UCSD-AML1 (cell line): ENCODE results near the gene WWC1.
"Not testable (repeated sequence)": the region's sequence is repeated elsewhere in the genome, so short reads cannot be mapped to it uniquely, and the experiment has no call there.

Source experiments
- DNase-seq: peaks from one replicate; lab custom pipeline; 2025; ENCODE audit not compliant: unreplicated experiment; lab: John Stamatoyannopoulos, UW

The WWC1 gene

GRCh38 chr5:168285696-168286095 lies 5.7 kb upstream of the WWC1 start:
- no peak for DNase-seq

DNA sequence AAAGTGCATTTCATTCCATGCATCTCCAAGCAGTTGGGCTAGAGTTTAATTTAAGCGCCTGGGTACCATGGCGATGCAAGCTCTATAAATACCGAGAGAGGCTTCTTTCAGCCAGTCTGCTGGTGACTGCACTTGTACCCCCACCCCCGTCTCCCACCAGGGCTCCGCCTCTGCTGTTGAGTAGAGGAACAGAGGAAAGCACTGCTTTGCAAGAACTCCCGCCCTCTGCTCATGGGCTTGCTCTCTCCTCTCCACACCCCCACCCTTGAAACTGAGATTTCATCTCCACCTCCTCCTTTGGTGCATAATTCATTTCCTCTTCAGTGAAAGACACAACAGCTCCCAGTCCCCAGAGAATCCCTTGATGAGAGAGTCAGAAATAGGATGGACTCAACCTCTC lies 5.1 kb upstream of the WWC1 start:
- no peak for DNase-seq

DNA sequence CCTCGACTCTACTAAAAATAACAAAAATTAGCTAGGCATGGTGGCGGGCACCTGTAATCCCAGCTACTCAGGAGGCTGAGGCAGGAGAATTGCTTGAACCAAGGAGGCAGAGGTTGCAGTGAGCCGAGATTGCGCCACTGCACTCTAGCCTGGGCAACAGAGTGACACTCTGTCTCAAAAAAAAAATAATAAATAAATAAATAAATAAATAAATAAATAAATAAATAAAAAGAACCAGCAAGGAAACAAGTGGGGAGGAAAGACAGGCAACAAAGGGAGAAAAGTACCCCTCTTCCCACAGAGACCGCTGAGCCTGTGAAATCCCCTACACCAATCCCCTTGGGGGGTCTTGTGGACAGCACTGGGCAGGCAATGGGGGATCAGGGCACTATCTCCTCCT lies 4.6 kb upstream of the WWC1 start:
- DNase-seq: not testable (repeated sequence)

DNA sequence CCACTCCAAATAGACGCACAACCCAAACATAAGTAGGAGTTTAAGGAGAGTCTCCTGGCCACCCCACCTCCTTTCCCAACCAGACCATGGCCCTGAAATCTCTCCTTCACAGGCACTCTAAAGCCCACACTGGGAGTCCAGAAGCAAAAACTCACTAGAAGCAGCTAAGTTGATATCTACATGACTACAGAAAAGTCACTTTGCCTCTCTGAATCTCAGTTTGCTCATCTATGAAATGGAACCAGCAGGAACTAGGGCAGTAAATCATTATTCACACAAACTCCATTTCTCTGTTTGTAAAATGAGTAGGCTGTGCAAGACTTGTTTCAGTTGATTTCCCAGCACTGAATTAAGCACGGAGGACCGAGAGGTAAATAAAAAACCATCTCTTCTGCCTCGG lies 4.1 kb upstream of the WWC1 start:
- DNase-seq: no peak

- DNase-seq: no peak
Observed at GRCh38 chr5:168288349-168289245, 2.8 kb upstream of the WWC1 start.

- DNase-seq: no peak
Observed at GRCh38 chr5:168290902-168291341, 523 bp upstream of the WWC1 start.

GRCh38 chr5:168291964-168292785 lies 730 bp downstream of the WWC1 start:
- DNase-seq: no peak

- no peak for DNase-seq
Observed at GRCh38 chr5:168292786-168293696, 1.6 kb downstream of the WWC1 start.

DNA sequence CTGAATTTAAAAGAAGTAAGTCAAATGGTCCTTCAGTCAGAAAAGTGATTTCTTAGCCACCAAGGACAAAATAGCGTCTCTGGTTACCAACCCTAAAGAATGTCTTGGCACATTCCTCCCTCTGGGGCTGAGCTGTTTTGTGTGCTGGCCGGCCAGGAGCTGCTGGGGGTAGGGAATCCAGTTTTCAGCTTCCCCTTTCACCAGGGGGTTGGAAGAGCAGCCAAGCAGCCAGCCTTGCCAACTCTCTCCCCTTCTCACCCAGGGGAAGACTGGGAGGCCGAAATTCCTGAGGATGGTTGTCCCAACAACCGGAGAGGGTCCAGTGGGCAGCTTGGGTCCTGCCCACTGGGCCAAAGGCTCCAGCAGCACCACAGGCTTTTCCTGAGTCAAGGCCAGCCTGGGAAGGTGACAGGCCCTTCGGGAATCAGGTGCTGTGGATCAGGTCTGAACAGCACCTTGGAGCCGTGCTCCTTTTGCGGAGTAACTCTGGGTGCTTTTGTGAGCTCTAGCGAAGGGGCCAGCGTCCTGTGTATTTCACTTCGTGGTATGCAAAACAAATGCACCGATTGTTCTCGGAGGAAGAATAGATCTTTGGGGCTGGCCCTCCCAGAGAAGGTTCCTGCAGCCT lies 4.2 kb downstream of the WWC1 start:
- DNase-seq: no peak

DNA sequence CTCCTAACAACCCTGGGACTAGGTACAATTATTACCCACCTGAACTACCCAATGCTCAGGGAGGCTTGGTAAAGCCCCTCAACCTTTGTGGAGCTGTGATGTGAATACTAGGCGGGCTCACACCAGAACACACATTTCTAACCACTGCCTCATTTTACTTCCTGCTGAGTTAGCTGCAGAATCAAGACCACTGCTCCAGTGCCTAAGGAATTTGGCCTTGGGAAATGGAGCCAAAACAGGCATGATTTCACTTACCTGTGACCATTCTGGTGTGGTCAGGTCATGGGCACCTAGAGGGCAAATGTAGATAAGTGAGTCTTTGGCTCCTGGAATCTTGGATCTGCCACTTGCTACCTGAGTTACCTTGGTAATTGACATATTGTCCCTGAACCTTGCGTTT lies 5.2 kb downstream of the WWC1 start:
- DNase-seq: no peak

DNA sequence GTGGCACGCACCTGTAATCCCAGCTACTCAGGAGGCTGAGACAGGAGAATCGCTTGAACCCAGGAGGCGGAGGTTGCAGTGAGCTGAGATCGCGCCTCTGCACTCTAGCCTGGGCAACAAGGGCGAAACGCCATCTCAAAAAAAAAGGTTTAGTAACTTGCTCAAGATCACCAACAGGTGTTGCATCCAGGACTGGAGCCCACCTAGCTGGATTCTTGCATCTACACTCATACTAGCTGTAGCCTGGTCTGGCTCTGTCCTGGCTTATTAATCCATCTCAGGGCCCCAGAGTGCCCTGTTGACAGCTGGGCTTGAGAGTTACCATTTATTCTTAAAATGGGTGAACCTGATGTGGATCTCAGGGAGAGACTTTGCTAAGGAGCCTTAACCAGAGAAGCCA lies 7.5 kb downstream of the WWC1 start:
- DNase-seq: no peak

DNA sequence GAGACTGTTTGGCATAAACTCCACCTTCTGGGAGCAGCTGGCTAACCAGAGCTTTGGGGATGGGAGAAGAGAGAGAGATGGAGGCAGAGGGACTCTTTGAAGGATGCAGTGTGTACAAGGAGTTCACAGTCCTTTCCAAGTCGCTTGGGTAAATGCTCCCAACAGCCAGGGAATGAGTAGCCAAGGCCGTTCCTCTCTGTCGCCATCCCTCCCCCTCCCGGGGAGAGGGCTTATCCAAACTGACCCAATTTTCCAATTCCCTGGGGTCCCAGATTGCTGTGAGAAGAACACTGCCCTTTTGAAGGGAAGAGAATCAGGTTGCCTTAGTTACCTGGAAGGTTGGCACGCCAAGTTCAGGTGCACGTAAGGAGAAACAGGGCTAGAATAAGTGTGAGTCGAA lies 7.9 kb downstream of the WWC1 start:
- DNase-seq: no peak

- no peak for DNase-seq
Observed at GRCh38 chr5:168300326-168301182, 9.1 kb downstream of the WWC1 start.

- DNase-seq: no peak
Observed at GRCh38 chr5:168301593-168302390, 10.3 kb downstream of the WWC1 start.

- DNase-seq: no peak
Observed at GRCh38 chr5:168302785-168303184, 11.3 kb downstream of the WWC1 start.

- no peak for DNase-seq
Observed at GRCh38 chr5:168303393-168304025, 12.1 kb downstream of the WWC1 start.

DNA sequence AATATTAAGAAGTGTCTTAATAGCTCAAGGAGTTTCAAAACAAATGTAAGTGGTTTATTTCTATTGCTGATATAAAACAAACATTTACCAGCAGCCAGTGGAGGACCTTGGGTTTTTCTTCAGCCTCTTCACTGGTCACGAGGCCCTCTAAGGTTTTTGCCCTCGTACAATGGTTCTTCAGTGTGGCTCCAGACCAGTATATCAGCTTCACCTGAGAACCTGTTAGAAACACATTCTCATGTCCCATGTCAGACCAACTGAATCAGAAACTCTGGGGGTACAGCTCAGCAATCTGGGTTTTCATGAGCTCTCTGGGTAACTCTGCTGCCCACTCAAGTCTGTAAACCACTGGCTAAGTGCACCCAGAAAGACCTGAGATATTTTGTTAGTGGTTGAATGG lies 12.9 kb downstream of the WWC1 start:
- DNase-seq: no peak

GRCh38 chr5:168305281-168305680 lies 13.8 kb downstream of the WWC1 start:
- DNase-seq: no peak
